NCI-H1694 treated with DMSO at 0.1 percent for 48 hours (cell line): Measurements from ENCODE around the gene MEGF10.

ENCODE experiments used
- DNase-seq: peaks from one replicate; lab custom pipeline; 2025; lab: John Stamatoyannopoulos, UW

Gene MEGF10

GRCh38 chr5:127326976-127327755 is 36.6 kb downstream of the MEGF10 start:
- DNase-seq, result no peak

DNA sequence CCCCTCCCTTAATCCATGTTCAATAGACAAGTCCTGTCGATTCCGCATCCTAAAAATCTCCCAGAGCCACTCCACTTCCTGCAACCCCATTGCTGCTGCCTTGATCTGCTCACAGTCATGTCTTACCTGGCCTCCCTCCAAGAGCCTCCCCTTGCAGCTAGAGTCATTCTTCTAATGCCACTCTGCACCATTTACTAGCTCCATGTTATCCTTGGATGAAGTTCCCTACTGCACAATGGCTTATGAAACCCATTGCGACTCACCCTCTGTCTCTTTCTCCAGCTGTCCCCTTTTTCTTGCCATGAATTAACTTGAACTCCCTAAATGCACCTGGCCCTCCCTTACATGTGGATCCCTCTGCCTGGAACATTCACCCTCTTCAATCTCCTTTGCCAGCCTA is 39.5 kb downstream of the MEGF10 start:
- DNase-seq, result no peak

GRCh38 chr5:127331890-127332649 is 41.5 kb downstream of the MEGF10 start:
- DNase-seq, result no peak

GRCh38 chr5:127333483-127333882 is 42.9 kb downstream of the MEGF10 start:
- DNase-seq, result no peak

DNA sequence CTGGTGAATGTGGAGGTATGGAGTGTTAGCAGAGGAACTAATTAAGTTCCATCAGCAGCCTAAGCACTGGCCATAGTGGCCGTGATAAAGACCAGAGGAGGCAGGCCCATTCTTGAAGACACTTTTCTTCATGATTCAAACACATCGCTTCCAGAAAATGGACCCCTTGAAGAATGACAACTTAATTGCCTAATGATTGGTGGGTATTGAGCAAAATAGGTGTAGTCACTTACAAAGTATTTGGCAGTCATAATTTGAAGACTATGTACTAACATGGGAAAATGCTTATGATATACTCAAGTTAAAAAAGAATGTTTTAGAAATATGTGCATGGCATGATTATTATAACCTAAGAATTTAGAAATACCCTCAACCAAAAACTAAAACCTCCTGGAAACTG is 44.8 kb downstream of the MEGF10 start:
- no peak for DNase-seq

DNA sequence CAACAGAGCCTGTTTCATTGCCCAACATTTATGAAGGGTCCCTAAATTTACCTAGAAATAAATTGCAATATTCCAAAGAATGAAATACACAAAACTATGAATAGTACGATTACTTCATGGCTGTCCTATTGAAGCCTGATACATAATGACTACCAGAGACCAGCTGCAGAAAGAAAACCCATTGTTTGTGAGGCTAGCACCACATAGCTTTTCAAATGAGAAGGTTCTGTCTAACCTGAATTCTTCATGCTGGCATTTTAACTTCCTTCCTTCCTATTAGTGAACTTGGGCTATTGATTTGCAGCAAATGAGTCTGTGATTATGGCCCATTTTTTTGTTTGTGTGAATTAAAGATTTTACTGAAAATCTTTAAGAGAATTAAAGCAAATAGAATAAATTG is 47.3 kb downstream of the MEGF10 start:
- DNase-seq, result no peak

GRCh38 chr5:127338501-127338900 is 47.9 kb downstream of the MEGF10 start:
- DNase-seq, result no peak

DNA sequence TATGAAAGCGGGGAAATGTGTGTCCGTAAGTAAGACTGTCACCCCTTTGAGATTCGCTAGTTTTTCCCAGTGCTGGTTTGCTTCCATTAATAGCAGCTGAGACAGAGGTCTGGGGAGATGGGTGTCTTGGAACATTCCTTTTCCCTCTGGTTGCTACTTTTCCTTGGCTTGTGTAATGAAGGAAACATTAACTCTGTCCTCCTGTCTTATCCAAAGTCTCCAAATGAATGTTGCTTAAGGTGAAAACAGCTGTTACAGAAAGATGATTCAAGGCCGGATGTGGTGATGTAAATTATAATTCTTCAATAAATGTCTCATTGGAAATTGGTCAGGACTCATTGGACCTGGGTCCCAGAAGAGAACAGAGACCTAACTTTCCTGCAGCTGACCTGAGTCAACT is 50.0 kb downstream of the MEGF10 start:
- DNase-seq, result no peak

DNA sequence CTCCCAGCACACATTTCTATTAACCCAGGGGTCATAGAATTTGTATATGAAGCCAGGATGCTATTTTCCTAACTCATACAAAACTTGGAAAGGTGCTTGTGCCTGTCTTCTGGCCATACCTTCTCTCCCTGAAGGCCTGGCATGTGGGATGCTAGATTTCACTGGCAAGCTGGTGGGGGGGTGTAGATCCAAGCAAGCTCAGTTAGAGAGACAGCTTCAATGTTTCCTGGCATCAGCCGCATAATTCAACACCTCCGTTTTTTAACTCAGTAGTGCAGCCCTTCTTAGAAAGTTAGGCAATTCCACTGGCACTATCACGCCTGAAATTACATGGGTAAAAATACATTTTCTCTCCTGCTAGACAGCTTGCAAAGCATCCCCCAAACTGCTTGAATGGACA is 51.8 kb downstream of the MEGF10 start:
- no peak for DNase-seq

DNA sequence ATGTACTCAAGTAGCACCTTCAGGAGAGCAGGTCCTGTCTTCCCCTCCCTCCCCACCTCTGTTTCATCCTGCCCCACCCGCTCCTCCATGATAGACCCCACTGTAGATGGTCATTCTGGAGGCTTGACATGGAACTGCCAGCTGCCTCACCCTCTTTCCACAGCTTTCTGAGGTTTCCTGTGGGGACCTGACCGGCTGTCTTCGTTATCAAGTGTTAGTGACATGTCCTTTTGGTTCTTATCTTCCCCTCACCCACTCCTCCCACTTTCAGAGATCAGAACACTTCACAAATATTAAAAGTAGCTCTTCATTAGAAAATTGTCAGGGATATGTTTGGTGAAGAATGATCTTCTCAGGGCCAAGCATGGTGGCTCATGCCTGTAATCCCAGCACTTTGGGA is 52.7 kb downstream of the MEGF10 start:
- DNase-seq, result no peak

DNA sequence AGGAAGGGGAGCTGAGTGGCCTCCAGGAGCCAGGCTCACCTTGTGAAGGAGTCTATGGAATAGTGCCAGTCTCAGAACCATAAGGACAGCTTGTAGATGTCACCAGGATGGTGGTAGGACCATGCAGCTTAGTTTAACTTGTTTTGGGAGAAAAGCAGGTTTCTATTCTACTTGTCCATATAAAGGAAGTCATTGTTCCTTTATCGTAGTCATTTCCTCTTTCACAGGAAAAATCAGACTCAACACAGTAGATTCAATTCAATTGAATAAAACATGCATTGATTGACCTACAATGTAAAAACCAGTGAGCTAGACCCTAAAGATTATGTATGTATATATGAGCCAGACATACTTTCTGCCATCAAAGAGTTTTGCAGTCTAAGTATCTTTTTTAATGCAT is 53.3 kb downstream of the MEGF10 start:
- no peak for DNase-seq

DNA sequence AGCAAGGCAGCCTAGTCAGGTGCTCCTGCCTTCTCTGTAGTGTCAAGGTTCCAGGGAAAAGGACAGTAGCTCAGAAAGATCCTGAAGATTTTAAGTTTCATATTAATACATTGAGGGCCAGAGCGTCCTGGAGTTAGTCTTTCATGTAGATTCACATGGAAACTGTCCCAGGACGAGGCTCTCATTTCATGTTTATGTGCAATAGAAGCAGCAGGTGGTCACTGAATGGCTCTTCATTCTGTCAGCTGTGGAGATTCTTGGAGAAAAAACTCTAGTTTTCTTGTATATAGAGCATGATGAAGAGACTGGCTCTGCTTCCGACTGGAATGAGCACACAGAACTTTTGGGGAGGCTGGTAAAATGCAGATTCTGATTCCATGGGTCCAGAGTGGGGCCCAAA is 54.3 kb downstream of the MEGF10 start:
- DNase-seq, result no peak

DNA sequence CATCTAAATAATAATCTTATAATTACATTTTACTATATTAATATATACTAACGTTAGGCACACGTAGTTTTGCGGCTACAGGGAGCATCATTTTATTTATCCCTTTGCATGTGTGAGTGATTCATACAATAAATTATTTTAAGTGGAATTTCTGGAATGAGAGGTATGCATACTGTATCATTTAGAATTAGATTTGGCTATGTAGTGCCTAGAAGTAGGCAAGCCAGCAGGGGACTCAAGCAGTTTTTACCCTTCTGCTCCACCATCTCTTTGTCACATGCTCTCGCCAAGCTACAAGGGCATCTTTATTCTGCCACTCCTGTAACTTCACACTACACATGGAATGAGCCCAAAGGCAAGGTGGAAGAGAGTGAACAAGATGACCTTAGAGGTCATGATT is 60.8 kb downstream of the MEGF10 start:
- DNase-seq, result no peak

DNA sequence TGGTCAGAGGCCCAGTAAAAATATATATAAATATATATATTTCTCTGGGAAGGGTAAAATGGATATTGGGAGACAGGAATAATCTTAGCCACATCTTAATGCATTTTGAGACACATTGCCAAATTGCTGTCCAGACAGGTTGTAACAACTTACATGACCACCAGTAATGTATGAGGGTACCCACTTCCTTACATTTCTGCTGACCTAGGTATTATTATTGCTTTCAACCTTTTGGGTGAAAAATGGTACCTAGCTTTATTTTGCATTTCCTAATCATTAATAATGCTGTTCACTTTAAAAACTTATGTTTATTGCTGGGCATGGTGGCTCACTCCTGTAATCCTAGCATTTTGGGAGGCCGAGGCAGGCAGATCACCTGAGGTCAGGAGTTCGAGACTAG is 61.5 kb downstream of the MEGF10 start:
- no peak for DNase-seq

DNA sequence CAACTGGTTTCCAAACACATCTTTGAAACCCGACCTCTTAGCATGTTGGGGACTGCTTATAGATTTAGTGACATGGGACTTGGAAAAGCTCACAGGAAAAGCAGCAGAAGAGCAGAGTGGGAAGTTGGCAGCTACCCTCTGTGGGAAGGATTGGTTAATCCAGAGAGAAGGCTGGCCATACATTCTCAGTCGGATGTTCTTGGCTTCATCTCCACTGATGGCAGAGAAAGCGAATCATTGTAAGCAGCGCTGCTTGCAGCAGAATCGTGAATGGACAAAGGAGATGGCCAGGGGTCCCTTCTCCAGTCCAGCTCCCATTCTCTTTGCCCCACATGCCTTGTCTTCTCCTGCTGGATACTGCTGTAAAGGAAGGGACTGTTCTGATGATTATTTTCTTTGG is 62.7 kb downstream of the MEGF10 start:
- no peak for DNase-seq

- no peak for DNase-seq
These were observed 63.2 kb downstream of the MEGF10 start for GRCh38 chr5:127353796-127354195.

DNA sequence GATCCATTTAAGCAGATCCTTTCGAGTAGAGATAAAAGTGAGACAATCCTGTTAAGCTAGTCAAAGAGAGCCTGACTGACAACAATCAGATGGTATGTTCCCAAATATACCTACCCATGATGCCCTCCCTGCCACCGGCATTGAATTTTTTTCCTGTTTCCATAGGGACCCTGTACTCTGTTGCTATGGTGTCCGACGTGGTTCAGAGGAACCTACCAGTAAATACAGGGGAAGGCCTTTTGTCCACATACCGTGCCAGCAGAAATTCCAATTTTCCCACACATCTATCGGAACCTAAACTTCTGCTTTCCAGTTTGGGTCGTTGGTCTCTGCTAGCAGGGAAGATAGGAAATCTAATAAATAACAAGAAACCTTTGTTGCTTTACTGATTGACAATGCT is 64.7 kb downstream of the MEGF10 start:
- no peak for DNase-seq

DNA sequence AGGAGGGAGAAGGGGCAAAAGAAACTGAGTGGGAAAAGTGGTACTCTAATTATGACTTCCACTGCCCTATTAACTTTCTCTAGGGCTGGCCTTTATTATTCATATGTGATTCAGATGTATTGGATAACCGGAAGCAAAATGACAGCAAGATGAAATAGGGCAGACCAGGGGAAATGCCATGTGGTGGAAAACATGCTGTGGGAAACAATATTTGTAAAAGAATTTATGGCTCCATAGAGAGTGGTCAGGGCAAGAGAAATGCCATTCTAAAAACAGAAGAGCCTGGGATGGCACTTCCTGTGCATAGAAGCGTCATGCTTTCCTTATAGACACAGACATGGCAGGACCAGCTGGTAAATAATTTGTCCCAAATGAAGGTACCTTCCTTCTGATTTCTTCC is 67.7 kb downstream of the MEGF10 start:
- no peak for DNase-seq

DNA sequence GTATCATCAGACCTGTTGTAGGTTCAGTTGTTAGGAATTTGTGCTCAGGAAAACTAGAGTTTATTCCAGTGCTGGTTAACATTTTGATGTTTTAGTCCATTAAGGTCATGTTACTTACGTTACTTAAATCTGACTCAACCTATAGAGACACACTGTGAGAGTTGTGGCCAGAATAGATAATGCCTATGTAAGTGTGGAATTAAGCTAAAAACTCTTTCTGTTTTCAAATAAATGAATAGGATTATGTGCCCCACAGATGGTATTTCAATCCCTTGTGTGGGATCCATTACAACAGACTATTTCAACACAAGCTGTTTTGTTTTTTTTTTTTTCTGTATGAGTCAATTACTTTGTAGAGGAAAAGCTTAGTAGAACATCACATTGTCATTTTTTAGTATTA is 68.1 kb downstream of the MEGF10 start:
- no peak for DNase-seq

- no peak for DNase-seq
These were observed 68.9 kb downstream of the MEGF10 start for GRCh38 chr5:127359502-127359901.

DNA sequence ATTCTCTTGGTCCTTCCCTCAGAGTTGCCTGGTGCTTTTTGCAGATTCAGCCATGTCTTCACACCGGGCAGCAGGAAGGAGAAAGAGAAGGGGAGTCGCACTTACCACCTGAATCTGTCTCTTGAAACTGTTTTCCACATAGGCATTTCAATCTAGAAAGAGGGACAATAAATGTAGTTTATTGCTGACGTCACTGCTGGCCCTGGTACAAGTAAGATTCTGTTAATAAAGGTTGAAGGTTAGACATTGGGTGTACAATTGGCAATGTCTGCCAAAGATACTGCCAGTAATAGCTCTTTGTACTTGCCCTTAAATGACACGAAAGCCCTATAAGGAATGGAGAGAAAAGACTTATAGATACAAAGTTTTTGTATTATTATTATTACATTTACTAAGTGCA is 72.8 kb downstream of the MEGF10 start:
- DNase-seq, result no peak

GRCh38 chr5:127367029-127367428 is 76.4 kb downstream of the MEGF10 start:
- no peak for DNase-seq

GRCh38 chr5:127367946-127368465 is 77.4 kb downstream of the MEGF10 start:
- no peak for DNase-seq
